Astrocyte (in vitro differentiated cells and primary cell): ENCODE results near the gene ECSCR. TPM values are rescaled to one million over a fixed set of nuclear protein-coding genes. Genes with fewer than 3 reads are reported as not detected.
"Not testable (repeated sequence)": the region's sequence is repeated elsewhere in the genome, so short reads cannot be mapped to it uniquely, and the experiment has no call there.

ENCODE experiments used
- DNase-seq: peaks from one replicate; pipeline ENCODE4 v3.0.0-alpha.2; 2010; ENCODE audit warnings: low read depth
- FAIRE-seq: peaks from 2 replicates; lab custom pipeline; 2011; peaks lifted over from hg19 to GRCh38; lab: Jason Lieb, UNC
- H2AFZ ChIP-seq: 2 replicates; pipeline ENCODE4 v1.6.0; 2012; ENCODE audit warnings: low read depth, low read length, inconsistent platforms
- H3K27ac ChIP-seq: 2 replicates; pipeline ENCODE4 v1.5.1; 2011; ENCODE audit warnings: low read depth, low read length, inconsistent platforms
- H3K27me3 ChIP-seq: 2 replicates; pipeline ENCODE4 v1.6.0; 2011; ENCODE audit warnings: low read length, inconsistent platforms; ENCODE audit not compliant: insufficient read depth
- H3K36me3 ChIP-seq: 2 replicates; pipeline ENCODE4 v1.5.1; 2011; ENCODE audit warnings: low read length, inconsistent platforms; ENCODE audit not compliant: insufficient read depth
- H3K4me1 ChIP-seq: 2 replicates; pipeline ENCODE4 v1.5.1; 2011; ENCODE audit warnings: low read length, inconsistent platforms; ENCODE audit not compliant: insufficient read depth
- H3K4me2 ChIP-seq: 2 replicates; pipeline ENCODE4 v1.6.0; 2012; ENCODE audit warnings: low read length, inconsistent platforms
- H3K4me3 ChIP-seq: 2 replicates; pipeline ENCODE4 v1.5.1; 2011; ENCODE audit warnings: low read depth, mild to moderate bottlenecking, low read length, inconsistent platforms; ENCODE audit not compliant: insufficient read depth
- H3K79me2 ChIP-seq: 2 replicates; pipeline ENCODE4 v1.6.0; 2012; ENCODE audit warnings: mild to moderate bottlenecking, low read length, inconsistent platforms; ENCODE audit not compliant: insufficient read depth
- H3K9ac ChIP-seq: 2 replicates; pipeline ENCODE4 v1.6.0; 2012; ENCODE audit warnings: mild to moderate bottlenecking, low read length, inconsistent platforms
- H3K9me3 ChIP-seq: 2 replicates; pipeline ENCODE4 v1.5.1; 2012; ENCODE audit warnings: low read depth, mild to moderate bottlenecking, low read length, inconsistent platforms; ENCODE audit not compliant: insufficient read depth
- H4K20me1 ChIP-seq: 2 replicates; pipeline ENCODE4 v1.6.0; 2012; ENCODE audit warnings: low read length, inconsistent platforms; ENCODE audit not compliant: insufficient read depth
- H3K27ac Mint-ChIP-seq: one replicate; pipeline ENCODE4 v1.8.0; 2021; ENCODE audit warnings: mild to moderate bottlenecking, mixed read lengths; ENCODE audit not compliant: unreplicated experiment
- H3K27me3 Mint-ChIP-seq: one replicate; pipeline ENCODE4 v1.8.0; 2021; ENCODE audit warnings: low read depth, mixed read lengths; ENCODE audit not compliant: unreplicated experiment
- H3K36me3 Mint-ChIP-seq: one replicate; pipeline ENCODE4 v1.8.0; 2021; ENCODE audit warnings: low read depth, mixed read lengths; ENCODE audit not compliant: unreplicated experiment
- H3K4me1 Mint-ChIP-seq: one replicate; pipeline ENCODE4 v1.8.0; 2021; ENCODE audit warnings: low read depth, mixed read lengths; ENCODE audit not compliant: unreplicated experiment
- H3K4me3 Mint-ChIP-seq: one replicate; pipeline ENCODE4 v1.8.0; 2021; ENCODE audit warnings: mild to moderate bottlenecking, moderate library complexity, mixed read lengths; ENCODE audit not compliant: unreplicated experiment
- H3K9me3 Mint-ChIP-seq: one replicate; pipeline ENCODE4 v1.8.0; 2021; ENCODE audit warnings: mild to moderate bottlenecking, mixed read lengths; ENCODE audit not compliant: unreplicated experiment
- EZH2 ChIP-seq: IDR thresholded peaks from 2 replicates; pipeline ENCODE4 v1.6.1; 2012; ENCODE audit warnings: mild to moderate bottlenecking, low read length, inconsistent platforms; ENCODE audit not compliant: insufficient read depth
- total RNA-seq: library from RNA; stranded (reverse); gene quantifications from 2 replicates; pipeline ENCODE4 v1.2.1, GENCODE V29; 2021
- TF ChIP-seq, protein P1 (sequence below): IDR thresholded peaks from 2 replicates; pipeline ENCODE4 v1.5.1; 2011; ENCODE audit warnings: low read depth, mild to moderate bottlenecking, inconsistent platforms, low read length, moderate library complexity; ENCODE audit not compliant: insufficient read depth

Gene ECSCR
- total RNA-seq, 1 donor from 2014 or later: 1.00 TPM

DNA sequence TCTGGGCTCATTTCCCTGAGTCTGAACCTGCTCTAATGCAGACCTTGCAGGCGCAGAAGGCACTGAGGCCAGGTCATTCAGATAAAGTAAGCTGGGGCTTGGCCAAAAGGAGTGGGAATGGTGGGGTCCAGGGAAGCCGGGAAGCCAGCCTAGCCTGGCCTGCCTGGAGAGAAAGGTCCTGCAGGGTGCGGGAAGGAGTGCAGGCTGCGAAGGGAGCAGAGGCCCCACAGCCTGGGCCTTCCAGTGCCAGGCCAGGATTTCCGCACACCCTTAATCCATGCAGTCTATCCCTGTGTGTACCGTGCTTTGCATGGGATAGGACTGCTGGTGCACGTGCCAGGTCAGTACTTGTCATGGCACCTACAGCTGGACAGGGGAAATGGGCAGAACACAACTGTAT is 23.7 kb upstream of the ECSCR start:
- Mint-ChIP-seq H3K36me3 (peaks cover 2% of the 10 kb centered on the region), H3K27ac (no peak overlapping the region), H3K4me1 (peaks cover 15% of the 10 kb centered on the region), H3K9me3 (no peaks in the 10 kb centered on the region), H3K4me3 (no peak overlapping the region), H3K27me3 (peaks cover 11% of the 10 kb centered on the region)
- Histone ChIP-seq H4K20me1 (no peaks in the 10 kb centered on the region), H3K4me2 (no peak overlapping the region), H3K4me3 (no peak overlapping the region), H3K27me3 (no peaks in the 10 kb centered on the region), H3K27ac (no peak overlapping the region), H3K9ac (no peak overlapping the region), H3K4me1 (peaks cover 18% of the 10 kb centered on the region), H3K79me2 (peaks cover 8% of the 10 kb centered on the region), H3K36me3 (no peaks in the 10 kb centered on the region), H2AFZ (no peak overlapping the region), H3K9me3 (no peaks in the 10 kb centered on the region)
- DNase-seq (no peak), FAIRE-seq (no peak)
- no peak for TF ChIP-seq EZH2
- TF ChIP-seq, protein P1, sequence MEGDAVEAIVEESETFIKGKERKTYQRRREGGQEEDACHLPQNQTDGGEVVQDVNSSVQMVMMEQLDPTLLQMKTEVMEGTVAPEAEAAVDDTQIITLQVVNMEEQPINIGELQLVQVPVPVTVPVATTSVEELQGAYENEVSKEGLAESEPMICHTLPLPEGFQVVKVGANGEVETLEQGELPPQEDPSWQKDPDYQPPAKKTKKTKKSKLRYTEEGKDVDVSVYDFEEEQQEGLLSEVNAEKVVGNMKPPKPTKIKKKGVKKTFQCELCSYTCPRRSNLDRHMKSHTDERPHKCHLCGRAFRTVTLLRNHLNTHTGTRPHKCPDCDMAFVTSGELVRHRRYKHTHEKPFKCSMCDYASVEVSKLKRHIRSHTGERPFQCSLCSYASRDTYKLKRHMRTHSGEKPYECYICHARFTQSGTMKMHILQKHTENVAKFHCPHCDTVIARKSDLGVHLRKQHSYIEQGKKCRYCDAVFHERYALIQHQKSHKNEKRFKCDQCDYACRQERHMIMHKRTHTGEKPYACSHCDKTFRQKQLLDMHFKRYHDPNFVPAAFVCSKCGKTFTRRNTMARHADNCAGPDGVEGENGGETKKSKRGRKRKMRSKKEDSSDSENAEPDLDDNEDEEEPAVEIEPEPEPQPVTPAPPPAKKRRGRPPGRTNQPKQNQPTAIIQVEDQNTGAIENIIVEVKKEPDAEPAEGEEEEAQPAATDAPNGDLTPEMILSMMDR: no peak

- H3K27me3 ChIP-seq, H4K20me1 ChIP-seq, FAIRE-seq, H3K36me3 ChIP-seq, H3K9me3 Mint-ChIP-seq, DNase-seq, H3K36me3 Mint-ChIP-seq, H3K9me3 ChIP-seq, H3K4me3 Mint-ChIP-seq: not testable (repeated sequence)
- H3K4me3 ChIP-seq: peak overlapping the region; percentile 67
- Mint-ChIP-seq H3K4me1 (peaks cover 15% of the 10 kb centered on the region), H3K27me3 (peaks cover 19% of the 10 kb centered on the region), H3K27ac (peak overlapping the region; percentile 87)
- peak overlapping the region; percentile 82 for H3K4me2 ChIP-seq
- peaks cover 23% of the 10 kb centered on the region for H3K4me1 ChIP-seq
- H3K27ac ChIP-seq: peak overlapping the region; percentile 94
- H3K9ac ChIP-seq: peak overlapping the region; percentile 85
- peak overlapping the region; percentile 91 for H2AFZ ChIP-seq
- H3K79me2 ChIP-seq: peaks cover 15% of the 10 kb centered on the region
Measured at GRCh38 chr5:139482890-139483208, 20.3 kb upstream of the ECSCR start.

GRCh38 chr5:139482050-139482889 is 19.7 kb upstream of the ECSCR start, which contains the start of gene STING1:
Gene STING1, minus strand, starts transcription at chr5:139482758. Its CDS starts 1,054 bp downstream, at chr5:139481704.
- no peaks in the 10 kb centered on the region for H3K36me3 ChIP-seq
- peak within 1 kb of the TSS; percentile 87 for H3K27ac Mint-ChIP-seq
- H3K36me3 Mint-ChIP-seq: peaks cover 2% of the 10 kb centered on the region
- TF ChIP-seq, protein P1: no peak
- TF ChIP-seq EZH2: no peak
- H2AFZ ChIP-seq: peak within 1 kb of the TSS; percentile 91
- no peaks in the 10 kb centered on the region for H3K9me3 ChIP-seq
- H3K27me3 ChIP-seq: no peaks in the 10 kb centered on the region
- peak within 1 kb of the TSS; percentile 67 for H3K4me3 ChIP-seq
- H3K79me2 ChIP-seq: peaks cover 15% of the 10 kb centered on the region
- H3K4me1 Mint-ChIP-seq: peaks cover 15% of the 10 kb centered on the region
- H3K27me3 Mint-ChIP-seq: peaks cover 24% of the 10 kb centered on the region
- H3K9ac ChIP-seq: peak within 1 kb of the TSS; percentile 85
- peak within 1 kb of the TSS; percentile 82 for H3K4me2 ChIP-seq
- peak; percentile 93 for DNase-seq
- peak within 1 kb of the TSS; percentile 94 for H3K27ac ChIP-seq
- H3K4me3 Mint-ChIP-seq: peak within 1 kb of the TSS; percentile 31
- peak; percentile 89 for FAIRE-seq
- H4K20me1 ChIP-seq: no peaks in the 10 kb centered on the region
- no peaks in the 10 kb centered on the region for H3K9me3 Mint-ChIP-seq
- H3K4me1 ChIP-seq: peaks cover 23% of the 10 kb centered on the region
